Urinary bladder (tissue), 4 donors: ENCODE results near the gene TMC5. TPM values are rescaled to one million over a fixed set of nuclear protein-coding genes. Genes with fewer than 3 reads are reported as not detected.
"Not testable (repeated sequence)": the region's sequence is repeated elsewhere in the genome, so short reads cannot be mapped to it uniquely, and the experiment has no call there.

ENCODE experiments used
- DNase-seq: peaks from one replicate; pipeline ENCODE4 v3.0.0-alpha.2; 2015; ENCODE audit errors: extremely low spot score
- H3K27ac ChIP-seq: one replicate; pipeline ENCODE4 v1.5.1; 2013; ENCODE audit warnings: low read depth, mild to moderate bottlenecking, moderate library complexity
- H3K36me3 ChIP-seq: one replicate; pipeline ENCODE4 v1.6.1; 2013; ENCODE audit warnings: mild to moderate bottlenecking, moderate library complexity; ENCODE audit not compliant: insufficient read depth
- H3K4me1 ChIP-seq: one replicate; pipeline ENCODE4 v1.6.1; 2013; ENCODE audit warnings: mild to moderate bottlenecking, moderate library complexity; ENCODE audit not compliant: insufficient read depth
- H3K4me3 ChIP-seq: one replicate; pipeline ENCODE4 v1.5.1; 2013; ENCODE audit warnings: low read depth, low read length
- WGBS: extraction: QIAGEN DNeasy Blood & Tissue Kit; methylation state at CpG from one replicate; pipeline ENCODE4 v1.1.7; 2013; 5-methylcytosine and 5-hydroxymethylcytosine counted together
- polyA plus RNA-seq: library from polyadenylated mRNA; stranded (reverse); fragments of 200-250 nt; gene quantifications from one replicate; pipeline ENCODE4 v1.2.3, GENCODE V29; 2013
- total RNA-seq: library from RNA; depleted of rRNA; stranded (reverse); fragments of >200 nt; gene quantifications from one replicate; pipeline ENCODE4 v1.2.3, GENCODE V29; 2014
- donor health status: healthy with polysubstance abuse.
- donor health status: healthy.

TMC5 gene
- total and polyA plus RNA-seq, 2 donors = 0.05 to 0.32 TPM

DNA sequence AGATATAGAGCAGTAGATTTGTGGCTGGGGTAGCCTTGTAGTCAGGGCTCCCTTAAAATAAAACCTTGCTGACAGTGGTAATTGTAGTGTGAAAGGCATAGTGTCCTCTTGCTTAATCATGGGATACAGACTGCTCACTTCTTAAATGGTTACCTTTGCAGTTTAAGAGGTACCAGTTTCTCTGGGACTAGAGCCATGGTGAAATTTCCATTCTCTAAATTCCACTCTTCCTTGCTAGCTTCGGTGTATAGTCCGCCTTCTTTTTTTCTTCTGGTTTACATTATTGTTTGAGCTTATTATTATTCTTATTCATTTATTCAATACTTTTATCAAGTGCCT is 107.7 kb downstream of the TMC5 start:
- Histone ChIP-seq H3K27ac (no peak overlapping the region), H3K4me1 (no peaks in the 10 kb centered on the region), H3K36me3 (peaks cover 2% of the 10 kb centered on the region), H3K4me3 (no peak overlapping the region)
- 80% methylated on average over 2 of the region's 2 CpGs for WGBS
- DNase-seq = no peak

- WGBS = 88% methylated on average over 1 of the region's 1 CpG
- DNase-seq = no peak
Measured at GRCh38 chr16:19527161-19527560, 109.5 kb downstream of the TMC5 start.

GRCh38 chr16:19528666-19529065 is 111.0 kb downstream of the TMC5 start:
- Histone ChIP-seq H3K36me3 (peaks cover 8% of the 10 kb centered on the region), H3K27ac (no peak overlapping the region), H3K4me3 (no peak overlapping the region), H3K4me1 (no peaks in the 10 kb centered on the region)
- DNase-seq = no peak
- 98% methylated on average over 3 of the region's 3 CpGs for WGBS

More at GRCh38 chr16:19527161-19527560, 109.5 kb downstream of the TMC5 start:
- H3K4me1 ChIP-seq = no peaks in the 10 kb centered on the region
- no peak overlapping the region for H3K27ac ChIP-seq
- H3K4me3 ChIP-seq = no peak overlapping the region
- peaks cover 2% of the 10 kb centered on the region for H3K36me3 ChIP-seq

GRCh38 chr16:19532601-19533000 is 114.9 kb downstream of the TMC5 start:
- H3K27ac ChIP-seq = no peak overlapping the region
- no peaks in the 10 kb centered on the region for H3K4me1 ChIP-seq
- H3K36me3 ChIP-seq = peaks cover 12% of the 10 kb centered on the region
- DNase-seq = no peak
- 56% methylated on average over 1 of the region's 1 CpG for WGBS
- H3K4me3 ChIP-seq = no peak overlapping the region

DNA sequence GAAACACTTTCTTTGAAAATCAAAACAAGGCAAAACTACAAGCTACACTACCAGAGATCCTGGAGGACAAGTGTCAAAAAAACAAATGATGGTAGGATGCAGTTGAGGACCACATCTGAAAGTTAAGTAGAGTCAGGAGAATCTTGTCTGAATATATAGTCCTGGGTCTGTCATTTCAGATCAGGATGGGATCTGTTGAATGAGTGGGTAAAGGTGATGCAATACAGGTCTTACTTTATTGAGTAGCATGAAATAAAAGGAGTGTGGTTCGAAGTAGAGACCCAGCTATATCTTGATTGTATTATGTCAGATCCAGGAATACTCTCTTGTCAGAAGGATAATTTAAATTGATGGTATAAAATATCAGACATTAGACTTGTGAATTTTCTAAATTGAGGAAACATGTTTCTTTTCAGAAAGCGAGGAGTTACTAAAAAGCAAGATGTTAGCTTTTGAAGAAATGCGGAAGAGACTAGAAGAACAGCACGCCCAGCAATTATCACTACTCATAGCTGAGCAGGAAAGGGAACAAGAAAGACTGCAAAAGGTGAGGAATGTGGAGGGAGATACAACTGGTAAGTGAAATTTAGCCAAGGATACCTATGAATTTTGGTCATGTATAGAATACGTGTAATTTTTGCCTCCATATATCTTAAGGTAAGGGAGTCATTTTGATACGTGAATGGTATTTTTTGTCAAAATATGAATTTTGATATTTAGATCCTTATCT is 122.7 kb downstream of the TMC5 start:
- H3K4me1 ChIP-seq = no peaks in the 10 kb centered on the region
- DNase-seq = no peak
- peaks cover 6% of the 10 kb centered on the region for H3K36me3 ChIP-seq
- no peak overlapping the region for H3K27ac ChIP-seq
- 97% methylated on average over 6 of the region's 6 CpGs for WGBS
- no peak overlapping the region for H3K4me3 ChIP-seq

- DNase-seq = no peak
- WGBS = 54% methylated on average over 3 of the region's 3 CpGs
Measured at GRCh38 chr16:19542138-19542821, 124.6 kb downstream of the TMC5 start.

GRCh38 chr16:19543278-19543996 is 125.8 kb downstream of the TMC5 start:
- DNase-seq, H3K36me3 ChIP-seq, H3K4me1 ChIP-seq, H3K4me3 ChIP-seq, H3K27ac ChIP-seq: not testable (repeated sequence)
- 83% methylated on average over 10 of the region's 10 CpGs for WGBS

More at GRCh38 chr16:19542138-19542821, 124.6 kb downstream of the TMC5 start:
- Histone ChIP-seq H3K36me3 (peaks cover 5% of the 10 kb centered on the region), H3K27ac (no peak overlapping the region), H3K4me1 (no peaks in the 10 kb centered on the region), H3K4me3 (no peak overlapping the region)

GRCh38 chr16:19548144-19548543 is 130.5 kb downstream of the TMC5 start:
- Histone ChIP-seq H3K4me3 (no peak overlapping the region), H3K27ac (no peak overlapping the region), H3K36me3 (peaks cover 2% of the 10 kb centered on the region), H3K4me1 (no peaks in the 10 kb centered on the region)
- DNase-seq = no peak
- 96% methylated on average over 3 of the region's 3 CpGs for WGBS

Other genes starting within 250 kb of the TMC5 start
- gene SYT17, start 249.6 kb upstream of the TMC5 start, total RNA-seq = 6.5 TPM
- 1.8 TPM for gene SYT17, start 249.6 kb upstream of the TMC5 start, polyA plus RNA-seq
- not detected for gene CLEC19A, start 132.2 kb upstream of the TMC5 start, total RNA-seq
- not detected for gene CLEC19A, start 132.2 kb upstream of the TMC5 start, polyA plus RNA-seq
- 54.8 TPM for gene GDE1, start 104.2 kb downstream of the TMC5 start, total RNA-seq
- gene GDE1, start 104.2 kb downstream of the TMC5 start, polyA plus RNA-seq = 73.9 TPM
- 61.5 TPM for gene CCP110, start 106.1 kb downstream of the TMC5 start, total RNA-seq
- gene CCP110, start 106.1 kb downstream of the TMC5 start, polyA plus RNA-seq = 9.6 TPM
- gene VPS35L, start 137.8 kb downstream of the TMC5 start, total RNA-seq = 46.3 TPM
- gene VPS35L, start 137.8 kb downstream of the TMC5 start, polyA plus RNA-seq = 33.8 TPM